NB4 (cell line): ENCODE results near the gene PUSL1.

Source experiments
- DNase-seq: peaks from one replicate; pipeline ENCODE4 v3.0.0; 2010; ENCODE audit warnings: low read depth
- H3K4me3 ChIP-seq: one replicate; pipeline ENCODE4 v1.5.1; 2011; ENCODE audit warnings: mild to moderate bottlenecking, low read depth, low read length, moderate library complexity
- CTCF ChIP-seq: IDR thresholded peaks from one replicate; pipeline ENCODE4 v1.5.1; 2012; ENCODE audit warnings: low read depth, low read length
- MYC ChIP-seq: IDR thresholded peaks from 2 replicates; pipeline ENCODE4 v1.6.1; 2011; ENCODE audit warnings: low read depth, low read length
- POLR2A ChIP-seq: IDR thresholded peaks from 2 replicates; pipeline ENCODE4 v1.6.1; 2011; ENCODE audit warnings: mild to moderate bottlenecking; ENCODE audit not compliant: insufficient read length; ENCODE audit errors: extremely low read depth
- TF ChIP-seq, protein P1 (sequence below): IDR thresholded peaks from 2 replicates; pipeline ENCODE4 v1.6.1; 2011; ENCODE audit warnings: low read depth, low read length

Gene PUSL1

DNA sequence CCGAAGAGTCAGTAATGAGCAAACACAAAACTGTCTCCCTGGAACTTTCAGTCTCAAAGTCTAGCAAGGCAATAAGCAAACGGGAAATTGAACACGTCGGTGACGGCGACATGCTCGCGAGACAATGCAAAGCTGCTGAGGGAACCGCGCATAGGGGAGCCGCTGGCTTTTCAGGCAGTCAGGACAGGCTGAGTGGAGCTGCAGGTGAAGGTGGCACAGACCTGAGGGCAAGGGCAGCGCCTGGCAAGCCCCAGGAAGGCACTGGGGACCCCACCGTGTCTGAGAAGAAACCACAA lies 11.2 kb downstream of the PUSL1 start:
- DNase-seq, result no peak
- no peak overlapping the region for H3K4me3 ChIP-seq
- TF ChIP-seq MYC (no peak), CTCF (no peak), POLR2A (no peak)
- TF ChIP-seq, protein P1, sequence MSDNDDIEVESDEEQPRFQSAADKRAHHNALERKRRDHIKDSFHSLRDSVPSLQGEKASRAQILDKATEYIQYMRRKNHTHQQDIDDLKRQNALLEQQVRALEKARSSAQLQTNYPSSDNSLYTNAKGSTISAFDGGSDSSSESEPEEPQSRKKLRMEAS, result no peak

DNA sequence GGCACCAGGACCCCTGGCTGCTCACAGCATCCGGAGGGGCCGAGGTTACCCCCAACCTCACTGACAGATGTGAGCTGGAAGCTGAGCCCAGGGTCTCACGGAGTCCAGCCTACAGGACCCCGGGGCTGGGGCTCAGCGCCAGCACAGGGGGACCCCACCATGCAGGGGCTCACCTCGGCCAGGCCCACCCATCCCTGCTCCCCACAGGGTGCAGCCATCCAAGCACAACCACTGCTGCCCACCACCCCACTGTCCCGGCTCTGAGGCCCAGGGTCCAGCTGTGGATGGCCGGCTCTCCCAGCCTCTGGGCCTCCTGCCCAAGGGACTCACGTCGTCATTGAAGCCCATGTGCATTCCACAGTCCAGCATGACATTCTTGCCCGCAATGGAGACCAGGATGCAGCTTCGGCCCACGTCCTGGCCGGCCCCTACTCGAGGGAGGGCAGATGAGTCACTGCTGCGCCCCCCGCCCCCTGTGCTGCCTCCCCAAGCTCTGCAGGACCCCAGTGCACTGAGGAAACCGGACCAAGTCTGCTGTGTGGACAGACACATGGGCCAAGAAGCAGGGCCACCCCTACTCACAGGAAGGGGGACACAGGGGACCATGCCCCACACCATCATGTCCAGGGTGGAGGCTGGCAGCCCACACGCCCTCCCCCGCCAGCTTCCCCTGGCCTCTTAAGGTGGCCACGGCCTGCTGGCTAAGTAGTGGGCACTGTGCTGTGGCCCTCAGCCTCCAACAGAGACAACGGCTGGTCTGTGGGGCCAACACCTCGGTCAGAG lies 12.5 kb downstream of the PUSL1 start:
- TF ChIP-seq, protein P1, result no peak
- TF ChIP-seq CTCF (no peak), MYC (no peak), POLR2A (no peak)
- H3K4me3 ChIP-seq, result no peak overlapping the region
- DNase-seq, result no peak

DNA sequence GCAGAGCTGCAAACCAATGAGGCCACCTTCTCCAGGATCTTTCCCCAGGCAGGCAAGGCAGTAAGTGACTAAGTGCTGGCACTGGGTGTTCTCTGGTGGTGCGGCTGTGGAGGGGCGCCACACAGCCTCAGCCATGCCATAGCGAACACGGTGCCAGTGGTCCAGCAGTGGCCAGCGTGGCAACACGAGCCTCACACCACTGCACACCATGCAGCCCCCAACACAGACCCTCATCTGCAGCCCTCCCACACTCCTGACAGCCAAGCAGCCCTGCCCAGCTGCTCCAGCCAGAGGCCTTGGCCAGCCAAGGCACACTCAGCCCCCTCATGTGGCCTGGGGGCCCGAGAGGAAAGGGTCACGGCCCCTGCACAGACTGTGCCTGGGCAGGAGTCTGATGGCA lies 13.1 kb downstream of the PUSL1 start:
- no peak for TF ChIP-seq MYC
- TF ChIP-seq CTCF, result no peak
- TF ChIP-seq, protein P1, result no peak
- no peak overlapping the region for H3K4me3 ChIP-seq
- no peak for DNase-seq

DNA sequence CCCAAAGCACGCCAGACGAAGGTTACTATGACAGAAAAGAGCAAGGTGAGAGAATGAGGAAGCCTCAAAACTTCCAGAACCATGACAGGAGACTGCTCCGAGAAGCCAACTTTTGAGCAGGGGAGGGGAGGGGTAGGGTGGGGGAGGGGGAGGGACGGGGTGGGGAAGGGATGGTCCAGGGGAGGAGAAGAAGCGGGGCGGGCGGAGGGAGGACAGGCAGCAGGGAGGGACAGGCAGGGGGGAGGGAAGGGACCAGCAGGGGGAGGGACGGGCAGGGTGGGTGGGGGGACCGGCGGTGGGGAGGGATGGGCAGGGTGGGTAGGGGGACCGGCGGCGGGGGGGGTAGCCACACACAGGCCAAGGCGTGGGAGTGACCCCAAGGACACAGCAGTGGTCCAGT lies 14.0 kb downstream of the PUSL1 start:
- H3K4me3 ChIP-seq, result no peak overlapping the region
- TF ChIP-seq, protein P1, result no peak
- TF ChIP-seq MYC (no peak), CTCF (no peak), POLR2A (no peak)

GRCh38 chr1:1322952-1323351 lies 14.6 kb downstream of the PUSL1 start:
- H3K4me3 ChIP-seq, result peak overlapping the region; percentile 36
- TF ChIP-seq MYC (no peak), CTCF (no peak), POLR2A (no peak)
- TF ChIP-seq, protein P1, result no peak
- DNase-seq, result no peak

More for the DNA sequence above, 14.0 kb downstream of the PUSL1 start:
- no peak for DNase-seq
